ENCODE measurements around the gene RHBDD3.
A peak's percentile ranks its signal among the peaks of the same experiment; 100 is the strongest.
"Not testable (repeated sequence)": the region's sequence is repeated elsewhere in the genome, so short reads cannot be mapped to it uniquely, and the experiment has no call there.

RHBDD3 gene

DNA sequence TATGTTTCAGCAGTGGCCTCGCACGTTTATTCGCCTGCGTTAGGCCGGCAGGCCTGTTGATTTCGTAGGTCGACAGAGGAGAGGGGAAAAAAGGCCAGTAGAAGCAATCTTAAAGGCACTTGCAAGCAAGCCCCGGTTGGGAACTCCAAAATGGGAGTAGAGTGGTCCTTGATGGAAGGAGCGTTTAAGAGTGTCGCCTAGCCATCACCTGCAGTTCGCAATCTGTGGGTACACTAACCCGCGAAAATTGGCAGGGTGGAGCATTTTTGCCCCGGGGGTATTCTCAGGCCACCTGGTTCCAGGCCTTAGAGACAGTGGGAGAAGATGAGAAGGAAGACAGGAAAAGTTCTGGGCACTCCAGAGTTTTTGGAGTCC lies 1.4 kb upstream of the RHBDD3 start:
- no peak for DNase-seq

GRCh38 chr22:29268511-29269229 lies 889 bp upstream of the RHBDD3 start:
- DNase-seq, result peak; percentile 41

DNA sequence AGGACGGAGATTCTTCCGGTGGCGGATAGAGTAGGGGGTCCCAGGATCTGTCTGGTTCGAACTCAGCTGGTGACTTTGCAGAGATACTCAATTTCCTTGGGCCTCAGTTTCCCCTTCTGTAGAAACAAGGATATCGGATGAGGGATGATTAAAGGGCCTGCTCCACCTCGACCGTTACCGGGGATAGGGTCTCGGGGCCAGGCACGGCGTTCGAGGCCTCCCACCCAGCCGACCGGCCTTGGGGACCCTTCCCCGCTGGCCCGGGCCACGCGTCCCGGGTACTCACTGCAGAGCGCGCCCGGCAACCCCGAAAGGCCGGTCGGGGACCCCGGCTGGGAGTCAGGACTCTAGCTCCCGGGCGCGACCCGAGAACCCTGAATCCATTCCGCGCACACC lies 321 bp downstream of the RHBDD3 start:
- DNase-seq, result no peak

DNA sequence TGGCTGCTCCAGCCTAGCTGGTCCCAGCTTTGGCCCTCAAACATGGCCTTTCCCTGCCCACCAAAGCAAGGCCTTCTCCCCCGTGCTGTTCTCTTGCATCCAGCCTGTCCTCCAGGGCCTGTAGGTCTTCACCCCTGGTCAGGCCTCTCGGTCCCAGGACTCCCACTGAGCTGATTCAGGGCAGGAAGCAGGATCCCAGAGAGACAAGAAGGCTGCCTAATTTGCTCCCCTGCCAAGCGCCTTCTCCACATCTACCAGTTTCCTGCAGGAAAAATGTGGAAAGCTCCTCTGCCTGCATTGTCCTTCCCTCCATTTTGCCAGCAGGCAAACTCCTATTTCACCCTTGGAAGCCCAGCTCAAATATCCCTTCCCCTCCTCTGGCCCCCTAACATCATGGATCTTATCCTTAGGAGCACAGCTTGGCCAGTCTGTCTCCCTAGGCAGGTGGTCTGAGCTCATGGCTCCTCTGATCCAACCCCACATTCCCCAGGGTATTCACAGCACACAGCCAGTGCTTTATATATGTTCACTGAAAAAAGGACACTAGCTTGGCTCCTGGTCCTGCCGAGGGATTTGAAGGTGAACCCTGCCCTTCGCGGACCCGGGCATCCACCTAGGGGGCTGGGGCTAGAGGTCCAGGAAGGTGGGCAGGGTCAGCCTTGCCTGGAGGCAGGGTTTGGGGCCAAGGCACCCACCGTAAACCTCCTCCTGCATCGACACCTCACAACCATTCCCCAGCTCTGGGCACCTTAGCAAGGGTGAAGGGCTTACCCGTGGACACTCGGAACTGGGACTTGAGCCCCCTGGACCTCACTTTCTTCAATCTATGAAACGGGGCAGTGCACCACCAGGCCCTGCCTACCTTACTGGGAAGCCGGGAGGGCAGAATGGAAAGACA lies 968 bp downstream of the RHBDD3 start:
- no peak for DNase-seq

DNA sequence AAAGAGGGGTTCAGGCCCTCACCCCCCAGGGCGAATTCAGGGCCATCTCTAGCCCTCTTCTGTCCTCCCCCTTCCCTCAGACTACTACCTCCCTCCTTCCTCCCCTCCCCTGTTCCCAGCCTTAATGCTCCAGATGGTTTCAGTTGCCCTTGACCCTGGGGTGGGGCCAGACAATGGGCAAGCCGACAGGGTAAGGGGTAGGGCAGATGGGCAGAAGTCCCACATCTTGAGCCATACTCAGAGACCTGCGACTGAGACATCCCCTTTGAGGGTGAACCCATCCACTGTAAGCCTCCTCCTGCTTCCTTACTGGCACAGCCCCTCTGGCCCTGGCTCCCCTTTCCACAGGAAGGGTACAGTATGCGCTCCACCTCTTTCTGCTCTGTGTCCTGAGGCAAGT lies 1.9 kb downstream of the RHBDD3 start:
- DNase-seq, result no peak

DNA sequence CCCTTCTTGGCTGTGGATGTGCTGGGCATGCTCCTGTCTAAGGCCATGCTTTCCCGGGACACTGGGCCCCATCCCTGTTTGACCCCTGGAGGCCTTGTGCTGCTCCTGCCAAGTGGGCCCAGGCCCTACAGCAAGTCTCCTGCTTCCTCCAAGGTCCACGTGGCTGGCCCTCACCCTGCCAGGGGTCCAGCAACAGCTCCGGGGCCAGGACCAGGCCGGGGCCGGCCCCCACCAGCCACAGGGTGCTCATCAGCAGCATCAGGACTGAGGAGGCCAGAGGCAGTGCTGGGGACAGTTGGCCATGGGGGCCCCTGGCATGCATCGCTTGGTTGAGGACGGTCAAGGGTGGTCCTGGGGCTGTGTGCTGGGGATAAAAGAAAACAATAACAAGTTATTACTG lies 2.5 kb downstream of the RHBDD3 start:
- no peak for DNase-seq

- DNase-seq, result no peak
Observed at GRCh38 chr22:29263791-29264276, 3.9 kb downstream of the RHBDD3 start.

DNA sequence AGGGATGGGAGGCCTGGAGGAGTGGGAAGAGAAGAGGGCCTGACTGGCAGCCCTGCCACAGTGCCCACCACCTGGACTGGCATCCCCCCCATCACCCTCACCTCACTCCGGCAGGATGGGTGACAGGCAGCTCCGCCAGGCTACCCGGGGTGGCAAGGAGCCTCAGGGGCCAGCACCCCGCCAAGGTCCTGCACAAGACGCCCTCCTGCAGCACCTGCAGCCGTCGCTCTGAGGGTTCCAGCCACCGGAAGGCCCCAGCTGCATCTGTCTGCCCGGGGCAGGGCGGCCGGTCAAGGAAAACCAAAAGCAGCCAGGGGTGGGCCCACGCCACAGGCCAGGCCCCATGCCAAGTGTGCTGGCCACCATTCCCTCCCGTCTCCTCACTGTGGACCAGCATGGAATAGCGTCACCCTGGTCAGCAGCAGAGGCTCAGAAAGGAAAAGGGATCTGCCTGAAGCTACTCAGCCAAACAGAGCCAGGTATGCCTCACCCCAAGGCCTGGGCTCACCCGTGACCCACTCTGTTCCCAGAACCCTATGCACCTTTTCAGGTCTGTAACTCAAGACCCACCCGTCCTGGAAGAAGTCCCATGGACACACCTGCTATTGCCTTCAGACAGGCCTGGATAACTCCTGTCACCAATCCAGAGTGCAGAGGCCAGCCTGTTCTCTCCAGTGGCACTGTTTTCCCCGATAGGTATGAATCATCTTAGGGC lies 7.0 kb downstream of the RHBDD3 start:
- no peak for DNase-seq

DNA sequence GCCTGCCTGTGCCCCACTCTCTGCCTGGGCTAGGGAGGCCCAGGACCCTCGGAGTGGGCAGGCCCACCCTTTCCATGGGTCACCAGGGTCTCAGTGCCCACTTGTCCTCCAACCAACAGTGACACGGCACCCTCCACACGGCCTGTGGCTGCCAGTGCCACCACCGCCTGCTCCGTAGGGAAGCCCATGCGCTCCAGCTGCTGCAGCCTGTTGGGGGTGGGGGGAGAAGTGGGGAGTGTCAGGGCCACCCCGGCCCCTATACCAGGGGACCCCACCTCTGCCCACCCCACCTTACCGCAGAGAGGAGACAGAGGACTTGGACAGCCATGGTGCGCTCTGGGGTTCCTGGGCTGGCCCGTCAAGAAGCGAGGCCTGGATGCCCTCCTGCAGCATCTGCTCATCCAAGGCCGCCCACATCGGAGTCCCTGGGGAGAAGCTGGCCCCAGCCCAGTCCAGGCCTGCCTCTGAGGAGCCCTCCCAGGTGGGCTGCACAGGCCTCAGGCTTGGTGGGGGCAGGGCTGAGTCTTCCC lies 7.7 kb downstream of the RHBDD3 start:
- no peak for DNase-seq

- DNase-seq, result no peak
Observed at GRCh38 chr22:29259253-29259899, 8.4 kb downstream of the RHBDD3 start.

DNA sequence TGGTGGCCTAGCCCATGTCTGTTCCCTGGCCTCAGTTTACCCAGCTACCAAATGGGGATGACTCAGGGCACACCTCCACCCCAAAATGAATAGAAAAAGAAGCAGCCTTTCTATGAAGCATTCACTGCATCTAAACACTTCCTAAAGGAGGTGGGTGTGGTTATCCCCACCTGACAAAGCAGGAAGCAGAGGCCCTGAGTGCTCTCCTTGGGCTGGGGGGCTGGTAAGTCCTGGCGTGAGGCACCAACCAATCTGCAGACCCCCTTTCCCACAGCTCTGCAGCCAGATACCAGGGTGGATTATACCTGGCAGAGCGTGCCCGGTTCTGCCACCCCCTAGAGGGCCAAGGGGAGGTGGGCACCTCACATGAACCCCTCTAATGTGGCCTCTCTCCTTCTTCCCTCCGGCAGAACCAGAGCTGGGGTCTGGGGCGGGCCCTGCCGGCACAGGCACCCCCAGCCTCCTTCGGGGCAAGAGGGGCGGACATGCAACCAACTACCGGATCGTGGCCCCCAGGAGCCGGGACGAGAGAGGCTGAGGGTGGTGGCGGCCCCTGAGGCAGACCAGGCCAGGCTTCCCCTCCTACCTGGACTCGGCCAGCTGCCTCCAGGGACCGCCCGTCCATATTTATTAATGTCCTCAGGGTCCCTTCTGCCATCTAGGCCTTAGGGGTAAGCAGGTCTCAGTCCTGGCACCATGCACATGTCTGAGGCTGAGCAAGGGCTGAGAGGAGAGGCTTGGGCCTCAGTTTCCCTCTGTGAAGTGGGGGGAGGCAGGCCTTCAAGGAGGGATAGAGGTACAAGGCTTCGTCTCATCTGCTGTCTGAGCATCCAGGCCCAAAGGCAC lies 9.2 kb downstream of the RHBDD3 start:
- no peak for DNase-seq

DNA sequence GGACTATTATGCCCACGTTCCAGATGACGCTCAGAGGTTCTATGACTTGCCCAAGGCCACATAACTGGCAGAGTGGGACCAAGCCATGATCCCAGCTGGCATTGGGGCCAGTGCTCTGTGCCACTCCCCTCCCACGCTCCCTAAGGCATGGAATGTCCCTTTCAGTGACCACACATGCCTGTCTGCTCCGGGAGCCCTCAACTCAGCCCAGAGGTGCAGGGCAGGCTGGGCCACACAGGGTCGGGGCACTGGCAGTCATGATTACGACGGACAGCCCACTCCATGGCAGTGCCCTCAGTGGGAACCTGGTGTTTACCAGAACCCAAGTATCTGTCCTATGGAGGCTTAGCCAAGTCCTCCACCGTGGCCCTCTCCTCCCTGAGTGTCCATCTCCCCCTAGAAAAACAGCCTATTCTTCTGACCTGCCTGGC lies 10.0 kb downstream of the RHBDD3 start:
- DNase-seq, result no peak

DNA sequence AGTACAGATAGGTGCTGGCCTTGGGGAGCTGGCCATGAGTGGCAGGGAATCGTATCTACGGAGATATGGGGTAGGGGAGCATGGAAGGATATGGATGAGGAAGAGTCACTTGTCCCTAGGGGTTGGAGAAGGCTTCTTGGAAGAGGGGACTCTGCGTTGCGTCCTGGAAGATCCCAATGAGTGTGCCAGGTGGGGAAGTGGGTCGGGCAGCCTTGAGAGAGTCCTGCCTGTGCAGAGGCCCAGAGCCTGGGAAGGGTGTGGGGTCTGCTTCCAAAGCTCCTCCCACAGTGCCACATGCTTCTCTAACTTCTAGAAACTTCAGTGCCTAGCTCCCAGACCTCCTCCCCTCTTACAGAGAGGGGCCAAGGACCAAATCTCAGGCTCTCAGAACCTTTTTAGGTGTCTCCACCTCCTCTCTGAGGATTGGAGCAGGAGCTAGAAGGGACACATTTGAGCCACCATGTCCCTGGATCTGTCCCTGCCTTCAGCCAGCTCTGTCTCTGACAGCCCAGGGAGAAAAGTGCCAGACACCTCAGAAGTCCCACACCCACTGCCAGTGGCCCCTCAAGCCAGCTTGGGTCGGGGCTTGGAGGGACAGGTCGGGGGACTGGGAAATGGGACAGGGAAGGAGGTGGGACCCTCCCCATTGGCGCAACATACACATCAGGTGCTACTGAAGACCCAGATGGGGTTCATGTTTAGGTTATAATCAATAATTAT lies 11.0 kb downstream of the RHBDD3 start:
- no peak for DNase-seq

- no peak for DNase-seq
Observed at GRCh38 chr22:29255064-29255621, 12.6 kb downstream of the RHBDD3 start.

GRCh38 chr22:29254286-29254660 lies 13.5 kb downstream of the RHBDD3 start:
- no peak for DNase-seq

- no peak for DNase-seq
Observed at GRCh38 chr22:29253561-29254285, 14.1 kb downstream of the RHBDD3 start.

GRCh38 chr22:29251981-29252911 lies 15.5 kb downstream of the RHBDD3 start:
- no peak for DNase-seq

GRCh38 chr22:29251265-29251664 lies 16.5 kb downstream of the RHBDD3 start:
- no peak for DNase-seq

DNA sequence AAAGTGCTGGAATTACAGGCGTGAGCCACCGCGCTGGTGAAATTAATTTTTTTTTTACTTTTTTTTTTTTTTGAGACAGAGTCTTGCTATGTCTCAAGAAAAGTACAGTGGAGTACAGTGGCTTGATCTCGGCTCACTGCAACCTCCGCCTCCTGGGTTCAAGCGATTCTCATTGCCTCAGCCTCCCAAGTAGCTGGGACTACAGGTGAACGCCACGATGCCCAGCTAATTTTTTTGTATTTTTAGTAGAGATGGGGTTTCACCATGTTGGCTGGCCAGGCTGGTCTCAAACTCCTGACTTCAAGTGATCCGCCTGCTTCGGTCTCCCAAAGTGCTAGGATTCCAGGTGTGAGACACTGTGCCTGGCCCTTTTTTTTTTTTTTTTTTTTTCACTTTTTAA lies 19.9 kb downstream of the RHBDD3 start:
- not testable (repeated sequence) for DNase-seq

Measured in stimulated activated CD4-positive, alpha-beta T cell treated with anti-CD3 and anti-CD28 coated beads, Interleukin-1b, Interleukin-23, amount 100 ng/mL, for 48 hours (primary cell).